Keratinocyte (primary cell): Measurements from ENCODE around the gene CIAPIN1.

Source experiments
- EZH2 ChIP-seq: IDR thresholded peaks from one replicate; pipeline ENCODE4 v1.6.1; 2012; ENCODE audit warnings: inconsistent platforms, mild to moderate bottlenecking, low read length, moderate library complexity
- TF ChIP-seq, protein P1 (sequence below), 3 experiments: IDR thresholded peaks in 1 of 3; conservative IDR thresholded peaks in 1 of 3; optimal IDR thresholded peaks in 1 of 3; 2 replicates in 2 of 3; 3 replicates in 1 of 3; pipeline versions ENCODE3 to v1.5.1; 2011; ENCODE audit warnings: low read length in 3 of 3, mild to moderate bottlenecking in 3 of 3, moderate library complexity in 2 of 3, control low read depth in 1 of 3, inconsistent platforms in 1 of 3; ENCODE audit not compliant: insufficient read depth in 2 of 3; ENCODE audit errors: extremely low read depth in 1 of 3

DNA sequence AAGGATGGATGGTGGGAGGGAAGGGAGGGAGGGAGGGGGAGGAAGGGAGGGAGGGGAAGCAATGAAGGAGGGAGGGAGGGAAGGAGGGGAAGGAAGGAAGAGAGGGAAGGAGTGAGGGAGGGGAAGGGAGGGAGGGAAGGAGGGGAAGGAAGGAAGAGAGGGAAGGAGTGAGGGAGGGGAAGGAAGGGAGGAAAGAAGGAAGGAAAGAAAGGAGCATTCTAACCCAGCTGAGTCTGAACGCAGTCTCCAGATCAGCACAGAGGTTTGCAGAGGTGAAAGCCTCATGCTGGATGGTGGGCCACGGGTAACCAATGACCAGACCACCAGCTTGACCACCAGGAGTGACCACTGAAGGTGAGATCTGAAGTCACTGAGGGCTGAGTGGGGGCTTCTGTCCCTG is 24.0 kb downstream of the CIAPIN1 start:
- TF ChIP-seq EZH2, result no peak
- TF ChIP-seq, protein P1, sequence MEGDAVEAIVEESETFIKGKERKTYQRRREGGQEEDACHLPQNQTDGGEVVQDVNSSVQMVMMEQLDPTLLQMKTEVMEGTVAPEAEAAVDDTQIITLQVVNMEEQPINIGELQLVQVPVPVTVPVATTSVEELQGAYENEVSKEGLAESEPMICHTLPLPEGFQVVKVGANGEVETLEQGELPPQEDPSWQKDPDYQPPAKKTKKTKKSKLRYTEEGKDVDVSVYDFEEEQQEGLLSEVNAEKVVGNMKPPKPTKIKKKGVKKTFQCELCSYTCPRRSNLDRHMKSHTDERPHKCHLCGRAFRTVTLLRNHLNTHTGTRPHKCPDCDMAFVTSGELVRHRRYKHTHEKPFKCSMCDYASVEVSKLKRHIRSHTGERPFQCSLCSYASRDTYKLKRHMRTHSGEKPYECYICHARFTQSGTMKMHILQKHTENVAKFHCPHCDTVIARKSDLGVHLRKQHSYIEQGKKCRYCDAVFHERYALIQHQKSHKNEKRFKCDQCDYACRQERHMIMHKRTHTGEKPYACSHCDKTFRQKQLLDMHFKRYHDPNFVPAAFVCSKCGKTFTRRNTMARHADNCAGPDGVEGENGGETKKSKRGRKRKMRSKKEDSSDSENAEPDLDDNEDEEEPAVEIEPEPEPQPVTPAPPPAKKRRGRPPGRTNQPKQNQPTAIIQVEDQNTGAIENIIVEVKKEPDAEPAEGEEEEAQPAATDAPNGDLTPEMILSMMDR (optimal IDR thresholded peaks at IDR 0.05 in 1 of 3, IDR thresholded peaks at IDR 0.05 in 1 of 3, conservative IDR thresholded peaks at IDR 0.05 in 1 of 3; ENCODE audit: extremely low read depth in 1 of 3, insufficient read depth in 2 of 3, low read length in 3 of 3), result no peak
